HG02623 (cell line): ENCODE results near the gene ODAD4.

Experiments
- ATAC-seq: cut with Tn5 transposase; IDR thresholded peaks from one replicate; pipeline ENCODE4 v1.9.1; 2021; ENCODE audit warnings: moderate library complexity; ENCODE audit not compliant: unreplicated experiment

The ODAD4 gene

GRCh38 chr17:41930009-41930832 lies at the start of gene ODAD4:
ODAD4 (plus strand) TSS chr17:41930617; CDS start chr17:41930724, 107 bp downstream.
- ATAC-seq, result peak; percentile 85

- ATAC-seq, result no peak
Observed at GRCh38 chr17:41882756-41883155, 47.7 kb upstream of the ODAD4 start.

DNA sequence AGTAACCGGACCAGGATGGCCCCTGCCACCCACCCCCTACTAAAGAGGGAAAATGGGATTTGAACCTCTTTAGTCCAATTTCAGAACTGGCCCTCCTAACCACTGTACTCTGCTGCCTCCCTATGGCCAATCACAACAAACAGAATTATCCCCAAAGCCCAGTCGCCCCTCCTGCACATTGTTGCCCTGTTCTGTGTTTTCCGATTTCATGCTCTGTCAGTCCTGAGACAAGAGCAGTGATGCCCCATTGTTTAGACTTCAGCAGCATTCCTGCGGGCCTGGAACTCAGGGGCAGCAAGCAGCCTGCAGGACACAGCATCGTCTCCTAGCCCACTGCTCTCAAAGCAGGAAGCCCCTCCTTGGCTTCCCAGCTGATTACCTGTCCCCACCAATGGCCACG lies 44.7 kb upstream of the ODAD4 start:
- ATAC-seq, result no peak

GRCh38 chr17:41888332-41888965 lies 42.0 kb upstream of the ODAD4 start:
- no peak for ATAC-seq

DNA sequence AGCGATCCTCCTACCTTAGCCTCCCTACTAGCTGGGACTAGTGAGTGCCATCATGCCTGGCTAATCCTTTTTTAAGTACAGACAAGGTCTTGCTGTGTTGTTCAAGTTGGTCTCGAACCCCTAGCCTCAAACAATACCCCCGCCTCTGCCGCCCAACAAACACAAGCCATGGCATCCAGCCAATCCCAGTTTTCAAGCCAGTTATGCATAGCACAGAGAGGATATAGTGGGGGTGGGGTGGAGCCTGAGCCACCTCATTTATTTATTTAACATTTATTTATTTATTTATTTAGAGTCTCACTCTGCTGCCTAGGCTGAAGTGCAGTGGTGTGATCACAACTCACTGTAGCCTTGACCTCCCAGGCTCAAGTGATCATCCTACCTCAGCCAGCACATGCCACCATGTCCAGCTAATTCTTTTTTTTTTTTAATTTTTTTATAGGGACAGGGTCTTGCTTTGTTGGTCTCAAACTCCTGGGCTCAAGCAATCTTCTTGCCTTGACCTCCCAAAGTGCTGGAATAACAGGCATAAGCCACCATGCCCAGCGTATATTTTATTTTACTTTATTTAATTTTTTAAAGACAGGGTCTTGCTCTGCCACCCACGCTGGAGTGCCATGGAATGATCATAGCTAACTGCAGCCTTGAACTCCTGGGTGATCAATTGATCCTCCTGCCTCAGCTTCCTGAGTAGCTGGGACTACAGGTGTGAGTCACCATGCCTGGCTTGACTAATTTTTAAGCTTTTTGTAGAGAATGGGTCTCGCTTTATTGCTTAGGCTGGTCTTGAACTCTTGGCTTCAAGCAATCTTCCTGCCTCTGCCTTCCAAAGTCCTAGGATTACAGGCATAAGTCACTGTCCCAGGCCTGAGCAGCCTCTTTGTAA lies 39.0 kb upstream of the ODAD4 start:
- ATAC-seq, result no peak

DNA sequence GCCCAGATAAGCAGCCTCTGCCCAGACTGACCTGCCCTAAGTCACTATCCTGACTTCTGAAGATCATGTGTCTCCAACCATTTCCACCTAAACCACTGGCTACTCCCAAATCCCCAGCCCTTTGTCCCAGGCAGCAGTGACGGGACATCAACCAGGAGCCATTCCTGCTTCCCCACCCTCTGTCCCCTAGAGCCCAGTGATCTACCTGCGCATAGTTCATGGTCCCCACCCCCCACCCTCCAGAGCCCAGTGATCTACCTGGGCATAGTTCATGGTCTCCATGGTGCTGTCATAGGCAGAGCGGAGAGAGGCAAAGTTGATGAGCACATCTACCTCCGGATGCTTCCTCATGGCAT lies 38.4 kb upstream of the ODAD4 start:
- ATAC-seq, result no peak

DNA sequence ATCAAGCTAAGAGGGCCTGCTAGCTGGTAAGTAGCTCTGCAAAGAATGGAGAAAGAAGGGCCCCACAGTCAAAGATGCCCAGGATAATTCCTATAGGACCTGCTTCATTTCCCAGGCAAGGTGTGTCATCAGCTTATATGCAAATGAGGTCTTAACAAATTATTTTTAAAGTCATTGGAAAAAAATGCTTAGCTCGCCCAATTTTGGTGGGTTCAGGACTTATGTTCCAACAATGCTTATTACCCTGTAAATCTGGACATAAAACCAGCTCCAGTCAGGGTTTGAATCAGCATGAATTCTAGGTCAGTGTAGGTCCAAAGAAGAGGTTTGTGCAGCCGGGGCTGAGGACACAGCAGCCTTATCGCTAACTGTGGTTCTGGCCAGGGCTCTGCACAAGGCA lies 37.0 kb upstream of the ODAD4 start:
- ATAC-seq, result no peak

- ATAC-seq, result no peak
Observed at GRCh38 chr17:41894791-41895331, 35.6 kb upstream of the ODAD4 start.

GRCh38 chr17:41895617-41896016 lies 34.8 kb upstream of the ODAD4 start:
- no peak for ATAC-seq

DNA sequence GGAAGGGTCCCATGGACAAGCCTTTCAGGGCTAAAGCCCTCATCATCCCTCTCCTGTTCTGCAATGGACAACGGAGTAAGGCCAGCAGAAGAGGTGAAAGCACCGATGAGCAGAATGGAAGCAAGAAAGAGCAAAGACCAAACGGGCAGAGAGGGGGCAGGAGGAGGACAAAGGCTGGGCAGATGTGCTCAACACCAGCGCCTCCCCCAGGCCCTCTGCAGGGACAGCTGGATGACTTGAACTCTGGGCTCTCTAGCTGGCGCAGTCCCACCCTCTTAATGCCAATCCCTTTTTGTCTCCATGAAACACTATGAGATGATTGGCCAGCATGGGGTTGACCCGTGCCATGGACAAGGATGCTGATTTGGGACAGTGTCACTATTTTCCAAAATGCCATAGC lies 33.7 kb upstream of the ODAD4 start:
- ATAC-seq, result no peak

- ATAC-seq, result no peak
Observed at GRCh38 chr17:41901646-41902045, 28.8 kb upstream of the ODAD4 start.

DNA sequence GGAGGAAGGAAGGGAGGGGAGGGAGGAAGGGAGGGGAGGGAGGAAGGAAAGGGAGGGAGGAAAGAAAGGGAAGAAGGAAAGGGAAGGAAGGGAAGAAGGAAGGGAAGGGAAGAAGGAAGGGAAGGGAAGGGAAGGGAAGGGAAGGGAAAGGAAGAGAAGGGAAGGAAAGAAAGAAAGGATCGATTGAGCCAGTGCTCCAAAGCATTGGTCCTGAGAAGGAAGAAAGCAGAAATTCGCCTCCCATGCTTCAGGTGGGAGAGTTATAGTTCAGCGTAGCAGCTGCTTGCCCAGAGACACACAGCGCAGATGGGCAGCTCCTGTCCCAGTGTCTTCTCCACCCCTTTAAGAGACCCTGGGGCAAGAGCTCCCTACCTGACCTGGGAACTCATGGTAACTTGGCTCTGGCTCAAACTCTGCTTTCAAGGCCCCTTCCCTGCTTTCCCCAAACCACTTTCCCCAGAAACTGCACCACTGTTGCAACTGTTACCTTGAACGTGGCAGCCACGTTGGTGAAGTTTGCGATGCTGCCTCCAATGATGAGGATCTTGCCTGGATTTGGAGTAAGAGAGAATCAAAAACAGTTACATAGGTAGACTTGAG lies 26.1 kb upstream of the ODAD4 start:
- ATAC-seq, result no peak

DNA sequence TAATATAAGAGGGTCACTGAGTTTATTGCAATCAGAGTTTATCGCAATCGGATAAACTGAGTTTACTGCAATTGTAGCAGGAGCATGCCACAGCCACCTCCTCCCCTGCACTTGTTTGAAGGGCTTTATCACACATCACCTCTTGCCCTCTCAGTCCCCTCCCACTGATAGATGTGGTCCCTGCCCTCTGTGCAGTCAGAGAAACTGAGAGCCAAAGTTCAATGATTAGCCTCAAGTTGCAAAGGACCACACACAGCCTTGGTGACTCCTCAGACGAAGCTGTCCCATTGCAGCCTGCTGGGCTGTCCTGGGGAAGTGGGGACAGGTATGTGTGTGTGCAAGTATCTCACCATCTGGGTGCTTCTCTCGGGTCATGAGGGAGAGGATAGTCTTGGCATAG lies 25.2 kb upstream of the ODAD4 start:
- no peak for ATAC-seq

DNA sequence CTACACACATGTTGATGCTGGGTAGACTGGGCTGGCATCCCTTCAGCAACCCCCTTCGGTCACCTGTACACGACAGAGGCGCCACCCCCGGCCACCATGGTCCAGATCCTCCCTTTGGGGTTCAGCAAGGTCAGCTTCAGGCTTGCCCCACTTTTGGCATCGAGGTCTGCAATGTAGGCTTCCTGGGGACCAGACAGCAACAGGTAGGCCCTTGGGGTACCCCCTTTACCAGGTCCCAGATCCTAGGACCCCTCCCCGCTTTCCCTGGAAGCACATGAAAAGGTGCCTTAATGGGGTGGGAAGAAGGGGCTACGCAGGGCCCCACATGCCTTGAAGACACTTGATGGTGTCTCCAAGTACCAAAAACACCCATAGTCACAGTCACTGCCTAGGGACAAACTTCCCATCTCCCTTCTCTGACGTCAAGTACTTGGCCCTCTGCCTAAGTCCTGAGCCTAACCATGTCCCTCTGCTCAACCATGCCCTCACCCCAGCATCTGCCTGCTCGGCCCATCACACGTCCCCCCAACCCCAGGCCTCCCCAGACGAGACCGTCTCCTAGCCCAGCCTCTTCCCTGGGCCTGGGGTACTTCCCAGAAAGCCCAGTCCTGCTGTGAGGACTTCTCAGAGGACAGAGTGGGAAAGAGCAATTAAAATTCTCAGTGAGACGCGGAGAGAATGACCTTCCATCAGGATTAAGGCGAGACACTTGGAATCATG lies 23.8 kb upstream of the ODAD4 start:
- ATAC-seq, result no peak

- ATAC-seq, result no peak
Observed at GRCh38 chr17:41907185-41907556, 23.2 kb upstream of the ODAD4 start.

GRCh38 chr17:41907633-41908539 lies 22.5 kb upstream of the ODAD4 start:
- no peak for ATAC-seq

GRCh38 chr17:41909088-41909487 lies 21.3 kb upstream of the ODAD4 start:
- ATAC-seq, result no peak

GRCh38 chr17:41910701-41911391 lies 19.6 kb upstream of the ODAD4 start:
- ATAC-seq, result no peak

- ATAC-seq, result no peak
Observed at GRCh38 chr17:41912925-41913324, 17.5 kb upstream of the ODAD4 start.
